Loucy (cell line): ENCODE measurements around the gene MAPKAP1.

ENCODE experiments used
- H2AFZ ChIP-seq: fragments of 200-600 bp; sonication (generic); 2 replicates; pipeline ENCODE4 v1.6.0; 2016; ENCODE audit warnings: antibody characterized with exemption, mild to moderate bottlenecking, low read length, moderate library complexity
- H3F3A ChIP-seq: fragments of 200-600 bp; 2 replicates; pipeline ENCODE4 v1.6.0; 2016; ENCODE audit warnings: antibody characterized with exemption, low read depth, mild to moderate bottlenecking
- H3K27me3 ChIP-seq: fragments of 200-600 bp; sonication (generic); 2 replicates; pipeline ENCODE4 v1.6.1; 2014; ENCODE audit warnings: low read length, mild to moderate bottlenecking; ENCODE audit not compliant: insufficient read depth, poor library complexity, severe bottlenecking
- H3K36me3 ChIP-seq: fragments of 200-600 bp; sonication (generic); 2 replicates; pipeline ENCODE4 v1.6.1; 2016; ENCODE audit warnings: low read length; ENCODE audit not compliant: insufficient read depth
- H3K4me1 ChIP-seq: fragments of 200-600 bp; sonication (generic); 2 replicates; pipeline ENCODE4 v1.5.1; 2014; ENCODE audit warnings: low read length, mild to moderate bottlenecking; ENCODE audit not compliant: insufficient read depth, poor library complexity, severe bottlenecking
- H3K4me2 ChIP-seq: fragments of 200-600 bp; sonication (generic); 2 replicates; pipeline ENCODE4 v1.6.0; 2014; ENCODE audit warnings: antibody characterized with exemption, low read length, low read depth, mild to moderate bottlenecking; ENCODE audit not compliant: poor library complexity, severe bottlenecking
- H3K4me3 ChIP-seq: fragments of 200-600 bp; sonication (generic); 2 replicates; pipeline ENCODE4 v1.5.1; 2014; ENCODE audit warnings: low read length, mild to moderate bottlenecking, mixed read lengths; ENCODE audit not compliant: poor library complexity, severe bottlenecking
- H3K79me2 ChIP-seq: fragments of 200-600 bp; sonication (generic); 2 replicates; pipeline ENCODE4 v1.6.1; 2014; ENCODE audit warnings: low read length; ENCODE audit not compliant: insufficient read depth
- H3K9ac ChIP-seq: fragments of 200-600 bp; sonication (generic); 2 replicates; pipeline ENCODE4 v1.6.0; 2014; ENCODE audit warnings: mild to moderate bottlenecking, low read depth, low read length, moderate library complexity; ENCODE audit not compliant: poor library complexity, severe bottlenecking
- H3K9me2 ChIP-seq: fragments of 200-600 bp; sonication (generic); replicated peaks from 2 replicates; pipeline ENCODE4 v1.6.1; 2016; ENCODE audit warnings: low read depth, low read length, mixed read lengths
- H3K9me3 ChIP-seq: fragments of 200-600 bp; sonication (generic); 2 replicates; pipeline ENCODE4 v1.6.1; 2014; ENCODE audit warnings: mild to moderate bottlenecking, antibody characterized with exemption, low read length, low read depth; ENCODE audit not compliant: insufficient read depth
- H4K20me1 ChIP-seq: fragments of 200-600 bp; sonication (generic); 2 replicates; pipeline ENCODE4 v1.6.0; 2014; ENCODE audit warnings: antibody characterized with exemption, low read length, mild to moderate bottlenecking; ENCODE audit not compliant: insufficient read depth, poor library complexity, severe bottlenecking
- EZH2phosphoT487 ChIP-seq: fragments of 200-600 bp; IDR thresholded peaks from 2 replicates; pipeline ENCODE4 v1.6.1; 2018; ENCODE audit warnings: antibody characterized with exemption, mild to moderate bottlenecking, moderate library complexity, borderline replicate concordance
- TF ChIP-seq, protein P1 (sequence below): fragments of 200-600 bp; sonication (generic); conservative IDR thresholded peaks from 2 replicates; pipeline ENCODE4 v1.5.1; 2014; ENCODE audit warnings: mild to moderate bottlenecking, antibody characterized with exemption, low read length

The MAPKAP1 gene

DNA sequence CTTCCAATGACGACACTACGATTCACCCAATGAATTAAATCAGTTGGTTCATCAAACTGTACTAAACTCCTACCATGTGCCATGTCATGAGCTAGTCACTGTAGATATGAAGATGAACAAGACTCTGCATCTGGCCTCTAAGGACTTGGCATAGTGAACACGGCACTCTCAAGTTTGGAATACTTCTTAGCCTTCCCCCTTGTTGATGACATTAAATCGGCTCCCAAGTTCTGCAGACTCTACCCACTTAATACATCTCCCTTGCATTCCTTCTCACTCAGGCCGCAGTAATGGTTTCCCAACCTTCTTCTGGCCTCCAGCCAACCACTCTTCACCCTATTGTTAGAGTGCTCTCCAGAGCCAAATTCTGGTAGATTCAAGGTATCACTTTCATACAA lies 184.7 kb downstream of the MAPKAP1 start:
- Histone ChIP-seq H3K9ac (no peak overlapping the region), H3F3A (no peaks in the 10 kb centered on the region), H2AFZ (no peak overlapping the region), H3K79me2 (no peaks in the 10 kb centered on the region), H3K4me1 (peaks cover 19% of the 10 kb centered on the region), H3K9me2 (no peaks in the 10 kb centered on the region), H3K4me3 (no peak overlapping the region), H4K20me1 (no peaks in the 10 kb centered on the region), H3K27me3 (no peaks in the 10 kb centered on the region), H3K4me2 (peak overlapping the region; percentile 60), H3K36me3 (peaks cover 4% of the 10 kb centered on the region; the same call in 1 of the 2 replicates), H3K9me3 (no peaks in the 10 kb centered on the region)
- no peak for TF ChIP-seq EZH2phosphoT487
- TF ChIP-seq, protein P1, sequence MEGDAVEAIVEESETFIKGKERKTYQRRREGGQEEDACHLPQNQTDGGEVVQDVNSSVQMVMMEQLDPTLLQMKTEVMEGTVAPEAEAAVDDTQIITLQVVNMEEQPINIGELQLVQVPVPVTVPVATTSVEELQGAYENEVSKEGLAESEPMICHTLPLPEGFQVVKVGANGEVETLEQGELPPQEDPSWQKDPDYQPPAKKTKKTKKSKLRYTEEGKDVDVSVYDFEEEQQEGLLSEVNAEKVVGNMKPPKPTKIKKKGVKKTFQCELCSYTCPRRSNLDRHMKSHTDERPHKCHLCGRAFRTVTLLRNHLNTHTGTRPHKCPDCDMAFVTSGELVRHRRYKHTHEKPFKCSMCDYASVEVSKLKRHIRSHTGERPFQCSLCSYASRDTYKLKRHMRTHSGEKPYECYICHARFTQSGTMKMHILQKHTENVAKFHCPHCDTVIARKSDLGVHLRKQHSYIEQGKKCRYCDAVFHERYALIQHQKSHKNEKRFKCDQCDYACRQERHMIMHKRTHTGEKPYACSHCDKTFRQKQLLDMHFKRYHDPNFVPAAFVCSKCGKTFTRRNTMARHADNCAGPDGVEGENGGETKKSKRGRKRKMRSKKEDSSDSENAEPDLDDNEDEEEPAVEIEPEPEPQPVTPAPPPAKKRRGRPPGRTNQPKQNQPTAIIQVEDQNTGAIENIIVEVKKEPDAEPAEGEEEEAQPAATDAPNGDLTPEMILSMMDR = no peak

DNA sequence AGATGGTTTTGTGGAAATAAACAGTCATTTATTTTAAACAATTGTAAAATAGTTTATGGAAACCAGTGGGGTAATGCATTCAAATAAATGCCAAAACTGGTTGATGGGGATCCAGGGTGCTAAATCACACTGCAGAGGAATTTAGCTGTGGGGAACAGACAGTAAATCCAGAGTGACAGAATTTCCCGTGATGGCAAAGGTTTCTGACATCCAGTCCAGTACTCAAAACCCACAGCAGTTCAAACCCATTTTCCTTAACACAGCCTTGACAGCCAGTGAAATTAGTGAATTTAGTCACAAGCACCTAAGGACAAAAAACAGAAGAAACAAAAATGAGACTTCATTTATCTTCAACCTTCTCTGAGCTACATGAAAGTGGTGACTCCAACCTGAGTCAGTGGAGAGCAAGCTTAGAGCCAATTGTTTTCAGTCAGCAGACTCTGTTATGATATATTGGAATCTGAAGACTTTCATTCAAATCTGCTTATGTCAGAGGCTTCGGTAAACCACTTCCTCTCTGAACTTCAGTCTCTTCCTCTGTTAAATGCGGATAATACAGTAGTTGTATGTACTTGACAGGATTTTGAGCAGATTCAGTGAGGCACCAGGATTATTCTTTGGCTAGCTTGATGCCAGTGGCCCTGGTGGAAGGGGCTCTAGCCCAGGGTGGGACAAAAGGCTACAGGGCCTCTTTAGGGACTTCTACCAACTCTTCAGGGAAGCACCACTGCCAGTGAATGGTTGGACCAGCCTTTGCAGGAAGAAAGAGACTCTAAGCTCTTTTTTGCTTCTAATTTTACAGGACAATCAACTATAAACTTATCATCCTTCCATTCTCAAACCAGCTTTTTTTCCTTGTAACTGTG lies 185.3 kb downstream of the MAPKAP1 start:
- Histone ChIP-seq H2AFZ (no peak overlapping the region), H3K9me2 (no peaks in the 10 kb centered on the region), H3K4me1 (peaks cover 19% of the 10 kb centered on the region), H3K27me3 (no peaks in the 10 kb centered on the region), H3K4me3 (no peak overlapping the region), H3K79me2 (no peaks in the 10 kb centered on the region), H3K4me2 (peak overlapping the region; percentile 60), H3F3A (no peaks in the 10 kb centered on the region), H3K9ac (no peak overlapping the region), H4K20me1 (no peaks in the 10 kb centered on the region), H3K9me3 (no peaks in the 10 kb centered on the region), H3K36me3 (peaks cover 4% of the 10 kb centered on the region; the same call in 1 of the 2 replicates)
- no peak for TF ChIP-seq EZH2phosphoT487
- TF ChIP-seq, protein P1 = no peak

DNA sequence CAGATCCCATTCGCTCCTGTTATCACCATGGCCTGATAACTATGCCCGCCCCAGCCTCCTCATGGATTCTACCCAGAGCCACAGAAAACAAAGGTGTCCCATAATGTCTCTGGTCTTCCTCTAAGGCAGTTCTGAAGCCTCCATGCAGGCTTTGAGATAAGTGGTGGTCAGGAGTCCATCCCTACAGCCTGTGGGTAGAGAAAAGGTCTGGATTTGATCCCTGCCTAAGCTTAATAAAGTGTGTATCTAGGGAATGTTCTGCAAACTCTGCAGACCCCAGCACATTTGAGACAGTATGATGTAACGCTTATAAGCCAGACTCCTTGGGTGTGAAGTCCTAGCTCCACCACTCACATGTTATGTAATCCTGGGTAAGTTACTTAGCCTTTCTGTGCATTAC lies 187.3 kb downstream of the MAPKAP1 start:
- no peaks in the 10 kb centered on the region for H3K36me3 ChIP-seq
- H3F3A ChIP-seq = no peaks in the 10 kb centered on the region
- no peak overlapping the region for H2AFZ ChIP-seq
- H3K9ac ChIP-seq = no peak overlapping the region
- H3K4me1 ChIP-seq = peaks cover 19% of the 10 kb centered on the region
- H3K79me2 ChIP-seq = no peaks in the 10 kb centered on the region
- TF ChIP-seq, protein P1 = no peak
- no peak for TF ChIP-seq EZH2phosphoT487
- H3K4me2 ChIP-seq = no peak overlapping the region
- no peaks in the 10 kb centered on the region for H3K27me3 ChIP-seq
- H3K4me3 ChIP-seq = no peak overlapping the region
- no peaks in the 10 kb centered on the region for H4K20me1 ChIP-seq
- no peaks in the 10 kb centered on the region for H3K9me2 ChIP-seq
- no peaks in the 10 kb centered on the region for H3K9me3 ChIP-seq
